ENCODE results near the gene SP1. TPM values are rescaled to one million over a fixed set of nuclear protein-coding genes. Genes with fewer than 3 reads are reported as not detected.

Gene SP1
- total RNA-seq, 1 experiment from 2014 or later = 78.4 TPM

GRCh38 chr12:53344487-53344823, 35.5 kb upstream of the SP1 start:
- ChIA-PET CTCF (interaction anchor here (0.5 to 2.8 kb wide), 6 partner anchors 9 to 228 kb away, joined by 3 to 15 read pairs (median 6); partner anchors contain the start of gene SP1), POLR2A (ENCODE audit: low non-redundant PET) (interaction anchor here (0.6 to 0.7 kb wide), 2 partner anchors 11 to 72 kb away, joined by 5 to 7 read pairs; no protein-coding TSS in a partner anchor)
- no peak for DNase-seq (ENCODE audit: low spot score)
- Histone ChIP-seq H3K4me1 (ENCODE audit: insufficient read depth, low read length, poor library complexity, severe bottlenecking) (peaks cover 13% of the 10 kb centered on the region), H3K27ac (ENCODE audit: low read depth, low read length, poor library complexity, severe bottlenecking) (no peak overlapping the region), H3K9me3 (ENCODE audit: low read depth, low read length, poor library complexity, severe bottlenecking) (no peaks in the 10 kb centered on the region), H3K4me3 (ENCODE audit: low read depth, low read length, poor library complexity, severe bottlenecking) (peak overlapping the region; percentile 56), H3K27me3 (replicated peaks; ENCODE audit: insufficient read depth, low read depth, low read length, poor library complexity) (no peaks in the 10 kb centered on the region), H3K36me3 (ENCODE audit: insufficient read depth, low read length, poor library complexity, severe bottlenecking) (no peaks in the 10 kb centered on the region)
- BruUV-seq (replicated peaks) = no TSS peak
- intact Hi-C loops (cut with micrococcal nuclease; ENCODE audit: unreplicated experiment) = no loop called here
- TF ChIP-seq EZH2 (IDR thresholded peaks at IDR 0.05; ENCODE audit: borderline replicate concordance, low read depth, low read length, poor library complexity, severe bottlenecking) = no peak
- TF ChIP-seq, protein P1, sequence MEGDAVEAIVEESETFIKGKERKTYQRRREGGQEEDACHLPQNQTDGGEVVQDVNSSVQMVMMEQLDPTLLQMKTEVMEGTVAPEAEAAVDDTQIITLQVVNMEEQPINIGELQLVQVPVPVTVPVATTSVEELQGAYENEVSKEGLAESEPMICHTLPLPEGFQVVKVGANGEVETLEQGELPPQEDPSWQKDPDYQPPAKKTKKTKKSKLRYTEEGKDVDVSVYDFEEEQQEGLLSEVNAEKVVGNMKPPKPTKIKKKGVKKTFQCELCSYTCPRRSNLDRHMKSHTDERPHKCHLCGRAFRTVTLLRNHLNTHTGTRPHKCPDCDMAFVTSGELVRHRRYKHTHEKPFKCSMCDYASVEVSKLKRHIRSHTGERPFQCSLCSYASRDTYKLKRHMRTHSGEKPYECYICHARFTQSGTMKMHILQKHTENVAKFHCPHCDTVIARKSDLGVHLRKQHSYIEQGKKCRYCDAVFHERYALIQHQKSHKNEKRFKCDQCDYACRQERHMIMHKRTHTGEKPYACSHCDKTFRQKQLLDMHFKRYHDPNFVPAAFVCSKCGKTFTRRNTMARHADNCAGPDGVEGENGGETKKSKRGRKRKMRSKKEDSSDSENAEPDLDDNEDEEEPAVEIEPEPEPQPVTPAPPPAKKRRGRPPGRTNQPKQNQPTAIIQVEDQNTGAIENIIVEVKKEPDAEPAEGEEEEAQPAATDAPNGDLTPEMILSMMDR (conservative IDR thresholded peaks at IDR 0.05; ENCODE audit: low read depth, low read length) = no peak

- no peak for TF ChIP-seq EZH2 (IDR thresholded peaks at IDR 0.05; ENCODE audit: borderline replicate concordance, low read depth, low read length, poor library complexity, severe bottlenecking)
- TF ChIP-seq, protein P1 (conservative IDR thresholded peaks at IDR 0.05; ENCODE audit: low read depth, low read length) = peak; percentile 61
- POLR2A ChIA-PET (ENCODE audit: low non-redundant PET) = interaction anchor here (0.6 to 0.7 kb wide), 2 partner anchors 10 to 72 kb away, joined by 5 to 7 read pairs; no protein-coding TSS in a partner anchor
- H3K36me3 ChIP-seq (ENCODE audit: insufficient read depth, low read length, poor library complexity, severe bottlenecking) = no peaks in the 10 kb centered on the region
- no peaks in the 10 kb centered on the region for H3K9me3 ChIP-seq (ENCODE audit: low read depth, low read length, poor library complexity, severe bottlenecking)
- peak; percentile 72 for DNase-seq (ENCODE audit: low spot score)
- no peaks in the 10 kb centered on the region for H3K27me3 ChIP-seq (replicated peaks; ENCODE audit: insufficient read depth, low read depth, low read length, poor library complexity)
- intact Hi-C loops (cut with micrococcal nuclease; ENCODE audit: unreplicated experiment) = no loop called here
- no TSS peak for BruUV-seq (replicated peaks)
- peaks cover 13% of the 10 kb centered on the region for H3K4me1 ChIP-seq (ENCODE audit: insufficient read depth, low read length, poor library complexity, severe bottlenecking)
- H3K4me3 ChIP-seq (ENCODE audit: low read depth, low read length, poor library complexity, severe bottlenecking) = peak overlapping the region; percentile 56
- CTCF ChIA-PET = interaction anchor here (0.5 to 2.8 kb wide), 10 partner anchors 10 to 227 kb away, joined by 3 to 15 read pairs (median 4); partner anchors contain the start of gene SP1
- peak overlapping the region; percentile 69 for H3K27ac ChIP-seq (ENCODE audit: low read depth, low read length, poor library complexity, severe bottlenecking)
Observed at GRCh38 chr12:53344824-53345485, 35.0 kb upstream of the SP1 start.

DNA sequence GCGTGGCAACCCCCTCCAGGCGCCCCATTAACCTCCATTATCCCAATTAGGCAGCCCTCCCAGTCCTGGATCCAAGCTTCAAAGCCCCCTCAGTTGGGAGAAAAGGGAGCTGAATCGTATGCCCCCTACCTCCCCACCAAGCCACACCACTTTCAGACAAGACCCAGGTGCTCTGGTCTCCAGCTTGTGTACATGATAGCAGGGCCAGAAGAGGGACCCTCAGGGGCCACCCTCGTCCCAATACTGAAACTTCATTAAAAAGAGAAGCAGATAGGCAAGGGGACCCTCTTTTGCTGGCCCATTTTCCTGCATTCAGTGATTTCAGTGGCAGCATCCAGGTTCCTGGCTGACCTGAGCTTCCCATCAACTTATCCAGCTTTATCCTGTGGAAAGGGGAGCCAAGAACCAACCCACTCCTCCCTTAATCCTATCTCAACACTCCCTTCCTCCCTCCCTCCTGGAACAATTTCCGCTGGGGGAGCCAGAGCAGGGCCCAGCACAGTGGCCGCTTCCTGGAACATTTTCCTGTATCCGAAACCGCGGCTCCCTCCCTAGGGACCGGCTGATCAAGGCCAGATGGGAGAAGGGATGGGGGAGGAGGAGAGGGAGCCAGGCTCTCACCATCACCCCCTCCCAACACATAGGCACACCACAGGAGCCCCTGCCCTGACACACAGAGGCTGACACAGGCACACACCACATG, 34.3 kb upstream of the SP1 start:
- intact Hi-C loops (cut with micrococcal nuclease; ENCODE audit: unreplicated experiment) = no loop called here
- Histone ChIP-seq H3K27me3 (replicated peaks; ENCODE audit: insufficient read depth, low read depth, low read length, poor library complexity) (no peaks in the 10 kb centered on the region), H3K36me3 (ENCODE audit: insufficient read depth, low read length, poor library complexity, severe bottlenecking) (no peaks in the 10 kb centered on the region), H3K27ac (ENCODE audit: low read depth, low read length, poor library complexity, severe bottlenecking) (peak overlapping the region; percentile 69), H3K9me3 (ENCODE audit: low read depth, low read length, poor library complexity, severe bottlenecking) (no peaks in the 10 kb centered on the region), H3K4me1 (ENCODE audit: insufficient read depth, low read length, poor library complexity, severe bottlenecking) (peaks cover 13% of the 10 kb centered on the region), H3K4me3 (ENCODE audit: low read depth, low read length, poor library complexity, severe bottlenecking) (peak overlapping the region; percentile 56)
- TF ChIP-seq, protein P1 (conservative IDR thresholded peaks at IDR 0.05; ENCODE audit: low read depth, low read length) = no peak; the same call in 1 of the 2 replicates
- TF ChIP-seq EZH2 (IDR thresholded peaks at IDR 0.05; ENCODE audit: borderline replicate concordance, low read depth, low read length, poor library complexity, severe bottlenecking) = no peak
- ChIA-PET CTCF (interaction anchor here (0.5 to 2.8 kb wide), 8 partner anchors 10 to 163 kb away, joined by 3 to 15 read pairs (median 6); no protein-coding TSS in a partner anchor), POLR2A (ENCODE audit: low non-redundant PET) (no interaction called here)
- DNase-seq (ENCODE audit: low spot score) = peak; percentile 94
- BruUV-seq (replicated peaks) = no TSS peak

All from A673 (cell line).